Kidney (tissue), 14 donors: Measurements from ENCODE around the gene LGALS7. TPM values are rescaled to one million over a fixed set of nuclear protein-coding genes. Genes with fewer than 3 reads are reported as not detected.

Source experiments
- DNase-seq, 5 donors: peaks; one replicate each; pipeline ENCODE4 v3.0.0-alpha.2; 2013 to 2020
- FAIRE-seq: peaks from 2 replicates; lab custom pipeline; 2012; peaks lifted over from hg19 to GRCh38; lab: Jason Lieb, UNC
- H3K27ac ChIP-seq, 2 donors: one replicate each; pipeline ENCODE4 v1.7.0; 2013; ENCODE audit warnings: low read depth in 2 of 2, low read length in 2 of 2, inconsistent platforms in 1 of 2
- H3K27me3 ChIP-seq: one replicate; pipeline ENCODE4 v1.7.1; 2013; ENCODE audit warnings: low read length, inconsistent platforms; ENCODE audit not compliant: control insufficient read depth, insufficient read depth
- H3K36me3 ChIP-seq, 3 donors: one replicate each; pipeline versions ENCODE4 v1.7.0 to v1.7.1; 2013; ENCODE audit warnings: low read length in 3 of 3, control low read depth in 1 of 3, inconsistent platforms in 1 of 3; ENCODE audit not compliant: insufficient read depth in 3 of 3, control insufficient read depth in 2 of 3
- H3K4me1 ChIP-seq, 3 donors: one replicate each; pipeline versions ENCODE4 v1.7.0 to v1.7.1; 2013; ENCODE audit warnings: low read length in 3 of 3, inconsistent platforms in 1 of 3, low read depth in 1 of 3; ENCODE audit not compliant: control insufficient read depth in 2 of 3, insufficient read depth in 2 of 3
- H3K4me3 ChIP-seq, 3 donors: one replicate each; pipeline versions ENCODE4 v1.7.0 to v1.8.1; 2013; ENCODE audit warnings: low read length in 3 of 3, control low read depth in 1 of 3, inconsistent platforms in 1 of 3
- H3K9ac ChIP-seq, 3 donors: one replicate each; pipeline versions ENCODE4 v1.7.0 to v1.7.1; 2013; ENCODE audit warnings: low read length in 3 of 3, control low read depth in 1 of 3, inconsistent platforms in 1 of 3
- H3K9me3 ChIP-seq, 3 donors: one replicate each; pipeline versions ENCODE4 v1.7.0 to v1.7.1; 2013; ENCODE audit warnings: low read length in 3 of 3, control low read depth in 1 of 3, inconsistent platforms in 1 of 3; ENCODE audit not compliant: control insufficient read depth in 2 of 3, insufficient read depth in 1 of 3
- CTCF ChIP-seq: IDR thresholded peaks from 3 replicates; pipeline ENCODE4 v1.5.1; 2012; ENCODE audit warnings: mild to moderate bottlenecking, moderate library complexity, borderline replicate concordance; ENCODE audit not compliant: insufficient read depth; ENCODE audit errors: extremely low read depth
- intact Hi-C: fragments of 100-400 bp; cut with DNase I; formaldehyde crosslinking; loops from one replicate; pipeline ENCODE4 v1.11.1; 2022
- polyA plus RNA-seq: library from polyadenylated mRNA; stranded (reverse); fragments of 350-450 nt; fragmentation: Illumina TruSeq; extraction: RNeasy Lipid Tissue Mini Kit (QIAGEN cat#74804); gene quantifications from one replicate; pipeline ENCODE4 v1.2.3, GENCODE V29; 2014; ENCODE audit warnings: low read depth, low replicate concordance; ENCODE audit not compliant: insufficient read depth
- total RNA-seq: library from RNA; stranded (reverse); fragmentation: NEBNext Ultra II Directional; extraction: Animal tissue kit (Norgen Biotek cat#: 25700); gene quantifications from one replicate; pipeline ENCODE4 v1.2.1, GENCODE V29; 2021
- donor health status: control.
- donor health status: control.
- donor health status: control.
- donor health status: control.
- donor health status: control.
- donor health status: DM: yes; HTN: yes; CAD: no.
- donor health status: Normal renal cell carcinoma (clear cell type).

LGALS7 gene
- total and polyA plus RNA-seq, 2 donors from 2014 or later: 1.3 TPM; not detected in 1

- Histone ChIP-seq H3K36me3 (peaks cover 0 to 72% (median 41%) of the 10 kb centered on the region in 3 donors), H3K27ac (peak overlapping the region in 1 of 2 donors; percentile 44), H3K4me3 (no peak overlapping the region), H3K4me1 (peaks cover 0 to 39% (median 0%) of the 10 kb centered on the region in 3 donors), H3K9me3 (no peaks in the 10 kb centered on the region), H3K9ac (peak overlapping the region in 1 of 3 donors; percentile 40), H3K27me3 (no peaks in the 10 kb centered on the region)
- TF ChIP-seq CTCF: no peak
- intact Hi-C loops: no loop called here
- DNase-seq (peak in 1 of 5 donors; percentile 39), FAIRE-seq (no peak)
These were observed 49.7 kb downstream of the LGALS7 start for GRCh38 chr19:38723606-38723965.

- TF ChIP-seq CTCF: no peak
- Histone ChIP-seq H3K4me3 (no peak overlapping the region), H3K9ac (peak overlapping the region in 1 of 3 donors; percentile 40), H3K4me1 (peaks cover 0 to 40% (median 0%) of the 10 kb centered on the region in 3 donors), H3K27ac (peak overlapping the region; percentile 25 to 44), H3K9me3 (no peaks in the 10 kb centered on the region), H3K27me3 (no peaks in the 10 kb centered on the region), H3K36me3 (peaks cover 0 to 74% (median 44%) of the 10 kb centered on the region in 3 donors)
- intact Hi-C loops: no loop called here
- DNase-seq: no peak
- FAIRE-seq: no peak
These were observed 50.2 kb downstream of the LGALS7 start for GRCh38 chr19:38722947-38723605.

- H3K36me3 ChIP-seq: peaks cover 0 to 79% (median 48%) of the 10 kb centered on the region in 3 donors
- no peak for FAIRE-seq
- H3K4me1 ChIP-seq: peaks cover 0 to 37% (median 0%) of the 10 kb centered on the region in 3 donors
- H3K4me3 ChIP-seq: no peak overlapping the region
- peak overlapping the region in 1 of 3 donors; percentile 41 for H3K9ac ChIP-seq
- intact Hi-C loops: no loop called here
- no peaks in the 10 kb centered on the region for H3K27me3 ChIP-seq
- TF ChIP-seq CTCF: no peak
- H3K27ac ChIP-seq: peak overlapping the region; percentile 55 to 78
- no peak for DNase-seq
- H3K9me3 ChIP-seq: no peaks in the 10 kb centered on the region
These were observed 51.1 kb downstream of the LGALS7 start for GRCh38 chr19:38721979-38722773.
